K562 (cell line): Measurements from ENCODE around the gene ATXN2L. TPM values are rescaled to one million over a fixed set of nuclear protein-coding genes. Genes with fewer than 3 reads are reported as not detected.

Experiments
- HMGN3 ChIP-seq: IDR thresholded peaks from 2 replicates; pipeline ENCODE4 v1.6.1; 2011; ENCODE audit warnings: borderline replicate concordance, low read depth, mild to moderate bottlenecking, mixed read lengths, low read length; ENCODE audit not compliant: insufficient read length; ENCODE audit errors: extremely low read depth
- NKRF ChIP-seq: fragments of 450-650 bp; IDR thresholded peaks from 2 replicates; pipeline ENCODE4 v1.6.1; 2016; ENCODE audit warnings: borderline replicate concordance
- RBM17 ChIP-seq: fragments of 200-400 bp; formaldehyde crosslinking; IDR thresholded peaks from 2 replicates; pipeline ENCODE4 v1.6.1; 2017; ENCODE audit warnings: low read depth, mild to moderate bottlenecking, low read length, borderline replicate concordance
- SP1 ChIP-seq: sonication (generic); formaldehyde crosslinking; IDR thresholded peaks from 2 replicates; pipeline ENCODE4 v1.8.1; 2022; ENCODE audit warnings: mild to moderate bottlenecking, missing genetic modification reagents
- SRF ChIP-seq, 2 experiments: fragments of 250-450, 450-650 bp in 1 of 2; sonication (Bioruptor Pico) in 1 of 2; sonication (generic) in 1 of 2; formaldehyde crosslinking; IDR thresholded peaks; 2 replicates each; pipeline versions ENCODE4 v1.5.0 to v1.5.1; 2020 to 2022; ENCODE audit warnings: mild to moderate bottlenecking in 1 of 2, missing genetic modification reagents in 1 of 2
- TARDBP ChIP-seq: fragments of 450-650 bp; IDR thresholded peaks from 2 replicates; pipeline ENCODE4 v1.6.1; 2016
- ZBTB26 ChIP-seq: fragments of 450-650 bp; formaldehyde crosslinking; IDR thresholded peaks from 2 replicates; pipeline ENCODE4 v1.4.0; 2022; ENCODE audit warnings: missing genetic modification characterization
- ZBTB8A ChIP-seq: fragments of 450-650 bp; IDR thresholded peaks from 2 replicates; pipeline ENCODE4 v1.6.1; 2018; ENCODE audit warnings: mild to moderate bottlenecking, moderate library complexity; ENCODE audit not compliant: partially characterized antibody
- ZKSCAN8 ChIP-seq: fragments of 200-800 bp; sonication (Bioruptor generic); IDR thresholded peaks from 2 replicates; pipeline ENCODE4 v1.6.1; 2016; ENCODE audit warnings: missing genetic modification characterization, missing compliant biosample characterization
- ZNF282 ChIP-seq: sonication (generic); formaldehyde crosslinking; IDR thresholded peaks from 2 replicates; pipeline ENCODE4 v1.8.1; 2023; ENCODE audit warnings: missing genetic modification reagents
- polyA plus RNA-seq, 8 experiments: library from polyadenylated mRNA; depleted of rRNA in 4 of 8; stranded (reverse) in 5 of 8; unstranded in 3 of 8; fragments of >200 nt; fragmentation: Nextera tagmentation in 2 of 8; fragmentation: Illumina TruSeq in 1 of 8; extraction: Ambion mirVana in 2 of 8; extraction: Trizol in 1 of 8; gene quantifications; 2 replicates each; pipeline versions ENCODE4 v1.2.1 to v1.2.3, GENCODE V29; 2011 to 2014; ENCODE audit warnings: inconsistent platforms in 1 of 8, missing spikeins in 1 of 8
- total RNA-seq, 7 experiments: library from RNA; depleted of rRNA in 6 of 7; stranded (reverse); fragments of >200 nt in 6 of 7; fragmentation: Illumina TruSeq in 2 of 7; extraction: Trizol in 2 of 7; gene quantifications; 2 replicates each; pipeline versions ENCODE4 v1.2.1 to v1.2.3, GENCODE V29; 2011 to 2021; ENCODE audit warnings: low replicate concordance in 1 of 7
- TF ChIP-seq, protein P1 (sequence below): fragments of 450-650 bp; IDR thresholded peaks from 2 replicates; pipeline ENCODE4 v1.7.0; 2016; ENCODE audit warnings: borderline replicate concordance
- TF ChIP-seq, protein P2 (sequence below): fragments of 250-450 bp; sonication (Bioruptor Pico); IDR thresholded peaks from 2 replicates; pipeline ENCODE4 v1.8.0; 2021; ENCODE audit warnings: mild to moderate bottlenecking, moderate library complexity

ATXN2L gene
- total and polyA plus RNA-seq, 9 of the 15 experiments (the other 6 are each of a cell fraction or from before 2014, with no cell fraction given), result 3.8 to 280 (median 37.2) TPM

GRCh38 chr16:28823873-28824716 lies 1.3 kb downstream of the ATXN2L start (continued):
- TF ChIP-seq RBM17 (no peak), NKRF (peak; percentile 60; the same call in 1 of the 2 replicates), SRF (CRISPR knock-in tag; IDR thresholded peaks at IDR 0.05) (peak in 1 of 2 experiments; percentile 52; a peak in 1 of 4 replicates), ZKSCAN8 (no peak), ZNF282 (CRISPR knock-in tag) (no peak), SP1 (CRISPR knock-in tag) (peak; percentile 64), HMGN3 (peak; percentile 89), ZBTB26 (CRISPR knock-in tag) (peak; percentile 84; the same call in 1 of the 2 replicates), TARDBP (no peak; the same call in 1 of the 2 replicates), ZBTB8A (no peak)
- TF ChIP-seq, protein P1, sequence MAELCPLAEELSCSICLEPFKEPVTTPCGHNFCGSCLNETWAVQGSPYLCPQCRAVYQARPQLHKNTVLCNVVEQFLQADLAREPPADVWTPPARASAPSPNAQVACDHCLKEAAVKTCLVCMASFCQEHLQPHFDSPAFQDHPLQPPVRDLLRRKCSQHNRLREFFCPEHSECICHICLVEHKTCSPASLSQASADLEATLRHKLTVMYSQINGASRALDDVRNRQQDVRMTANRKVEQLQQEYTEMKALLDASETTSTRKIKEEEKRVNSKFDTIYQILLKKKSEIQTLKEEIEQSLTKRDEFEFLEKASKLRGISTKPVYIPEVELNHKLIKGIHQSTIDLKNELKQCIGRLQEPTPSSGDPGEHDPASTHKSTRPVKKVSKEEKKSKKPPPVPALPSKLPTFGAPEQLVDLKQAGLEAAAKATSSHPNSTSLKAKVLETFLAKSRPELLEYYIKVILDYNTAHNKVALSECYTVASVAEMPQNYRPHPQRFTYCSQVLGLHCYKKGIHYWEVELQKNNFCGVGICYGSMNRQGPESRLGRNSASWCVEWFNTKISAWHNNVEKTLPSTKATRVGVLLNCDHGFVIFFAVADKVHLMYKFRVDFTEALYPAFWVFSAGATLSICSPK, result no peak
- TF ChIP-seq, protein P2, sequence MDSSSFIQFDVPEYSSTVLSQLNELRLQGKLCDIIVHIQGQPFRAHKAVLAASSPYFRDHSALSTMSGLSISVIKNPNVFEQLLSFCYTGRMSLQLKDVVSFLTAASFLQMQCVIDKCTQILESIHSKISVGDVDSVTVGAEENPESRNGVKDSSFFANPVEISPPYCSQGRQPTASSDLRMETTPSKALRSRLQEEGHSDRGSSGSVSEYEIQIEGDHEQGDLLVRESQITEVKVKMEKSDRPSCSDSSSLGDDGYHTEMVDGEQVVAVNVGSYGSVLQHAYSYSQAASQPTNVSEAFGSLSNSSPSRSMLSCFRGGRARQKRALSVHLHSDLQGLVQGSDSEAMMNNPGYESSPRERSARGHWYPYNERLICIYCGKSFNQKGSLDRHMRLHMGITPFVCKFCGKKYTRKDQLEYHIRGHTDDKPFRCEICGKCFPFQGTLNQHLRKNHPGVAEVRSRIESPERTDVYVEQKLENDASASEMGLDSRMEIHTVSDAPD, result no peak
- TF ChIP-seq, all 486 proteins: peak for 122
